IMR-90 (cell line): ENCODE data around the gene KLHL30. TPM values are rescaled to one million over a fixed set of nuclear protein-coding genes. Genes with fewer than 3 reads are reported as not detected.

Experiments used
- ATAC-seq: fragments of 200-7000 bp; cut with Tn5 transposase; 2 replicates; pipeline ENCODE4 v1.9.1; 2020; ENCODE audit warnings: low read depth, mild to moderate bottlenecking, moderate library complexity
- BruUV-seq: library from RNA; stranded (reverse); fragments of 400-500 nt; replicated peaks from 2 replicates; lab custom pipeline; 2021; lab: Mats Ljungman, UMichigan
- CTCF ChIA-PET: fragments of 300-600 bp; formaldehyde crosslinking; extraction: SDS; loops from one replicate; lab custom pipeline; 2021; ENCODE audit warnings: antibody characterized with exemption; lab: Yijun Ruan, JAX
- POLR2A ChIA-PET: fragments of 300-600 bp; sonication (Branson Sonifier 250); formaldehyde crosslinking; loops from one replicate; lab custom pipeline; 2022; ENCODE audit warnings: antibody characterized with exemption; ENCODE audit not compliant: unreplicated experiment; lab: Charles Lee
- DNase-seq: peaks from one replicate; pipeline ENCODE4 v3.0.0; 2013
- H2AFZ ChIP-seq: replicated peaks from 2 replicates; pipeline ENCODE3; 2013; ENCODE audit warnings: low read length, mild to moderate bottlenecking; ENCODE audit not compliant: poor library complexity
- H2AK5ac ChIP-seq: 2 replicates; pipeline ENCODE4 v1.6.1; 2013; ENCODE audit warnings: low read depth, low read length, inconsistent platforms
- H2AK9ac ChIP-seq: replicated peaks from 2 replicates; pipeline ENCODE3; 2013; ENCODE audit warnings: mild to moderate bottlenecking, low read depth, low read length, moderate library complexity; ENCODE audit not compliant: poor library complexity
- H2BK120ac ChIP-seq: 2 replicates; pipeline ENCODE4 v1.6.1; 2013; ENCODE audit warnings: low read depth, low read length, inconsistent platforms
- H2BK15ac ChIP-seq: 3 replicates; pipeline ENCODE4 v1.6.1; 2013; ENCODE audit warnings: low read depth, low read length, inconsistent platforms
- H2BK20ac ChIP-seq: 2 replicates; pipeline ENCODE4 v1.6.1; 2013; ENCODE audit warnings: low read depth, mild to moderate bottlenecking, inconsistent platforms, low read length, moderate library complexity
- H2BK5ac ChIP-seq: 2 replicates; pipeline ENCODE4 v1.6.1; 2013; ENCODE audit warnings: mild to moderate bottlenecking, low read depth, low read length, inconsistent platforms; ENCODE audit not compliant: poor library complexity, severe bottlenecking
- H3K14ac ChIP-seq: replicated peaks from 2 replicates; pipeline ENCODE4 v1.6.1; 2013; ENCODE audit warnings: low read depth, low read length, inconsistent platforms
- H3K18ac ChIP-seq: 2 replicates; pipeline ENCODE4 v1.6.1; 2013; ENCODE audit warnings: low read depth, low read length, control low read depth
- H3K23ac ChIP-seq: 2 replicates; pipeline ENCODE4 v1.6.1; 2013; ENCODE audit warnings: low read depth, low read length, inconsistent platforms
- H3K27ac ChIP-seq: 2 replicates; pipeline ENCODE4 v1.5.1; 2013; ENCODE audit warnings: mild to moderate bottlenecking, control low read depth, low read length; ENCODE audit not compliant: insufficient read depth
- H3K27me3 ChIP-seq: 2 replicates; pipeline ENCODE4 v1.6.1; 2013; ENCODE audit warnings: low read length; ENCODE audit not compliant: control insufficient read depth, insufficient read depth
- H3K36me3 ChIP-seq: 2 replicates; pipeline ENCODE4 v1.6.1; 2013; ENCODE audit warnings: low read length, mixed read lengths; ENCODE audit not compliant: control insufficient read depth, insufficient read depth
- H3K4ac ChIP-seq: 2 replicates; pipeline ENCODE4 v1.6.1; 2013; ENCODE audit warnings: low read depth, low read length, inconsistent platforms
- H3K4me1 ChIP-seq: 2 replicates; pipeline ENCODE4 v1.6.1; 2013; ENCODE audit warnings: low read length, mixed read lengths; ENCODE audit not compliant: control insufficient read depth, insufficient read depth
- H3K4me2 ChIP-seq: 2 replicates; pipeline ENCODE4 v1.6.1; 2013; ENCODE audit warnings: low read depth, mild to moderate bottlenecking, control low read depth, low read length, moderate library complexity
- H3K4me3 ChIP-seq: 2 replicates; pipeline ENCODE4 v1.5.1; 2013; ENCODE audit warnings: low read depth, mild to moderate bottlenecking, control low read depth, low read length, moderate library complexity; ENCODE audit not compliant: insufficient read depth
- H3K56ac ChIP-seq: 2 replicates; pipeline ENCODE4 v1.6.1; 2013; ENCODE audit warnings: low read length, inconsistent platforms; ENCODE audit not compliant: insufficient read depth; ENCODE audit errors: extremely low read depth
- H3K79me1 ChIP-seq, 2 experiments: 2 replicates each; pipeline ENCODE4 v1.6.1; 2013; ENCODE audit warnings: low read length in 2 of 2, inconsistent platforms in 1 of 2, low read depth in 1 of 2
- H3K9ac ChIP-seq: 2 replicates; pipeline ENCODE4 v1.6.1; 2013; ENCODE audit warnings: low read depth, low read length, control low read depth
- H3K9me1 ChIP-seq: 2 replicates; pipeline ENCODE4 v1.6.1; 2013; ENCODE audit warnings: low read length, inconsistent platforms; ENCODE audit not compliant: insufficient read depth
- H3K9me3 ChIP-seq: 2 replicates; pipeline ENCODE4 v1.6.1; 2013; ENCODE audit warnings: low read length; ENCODE audit not compliant: control insufficient read depth, insufficient read depth
- H4K20me1 ChIP-seq: 2 replicates; pipeline ENCODE4 v1.6.1; 2013; ENCODE audit warnings: low read length, inconsistent platforms; ENCODE audit not compliant: insufficient read depth
- H4K5ac ChIP-seq: 2 replicates; pipeline ENCODE4 v1.6.1; 2013; ENCODE audit warnings: mild to moderate bottlenecking, low read depth, low read length, control low read depth
- H4K8ac ChIP-seq, 2 experiments: 2 replicates each; pipeline ENCODE4 v1.6.1; 2013; ENCODE audit warnings: low read depth in 2 of 2, low read length in 2 of 2, control low read depth in 1 of 2, inconsistent platforms in 1 of 2
- H4K91ac ChIP-seq: 2 replicates; pipeline ENCODE4 v1.6.1; 2013; ENCODE audit warnings: low read depth, low read length, inconsistent platforms; ENCODE audit not compliant: insufficient read depth
- BHLHE40 ChIP-seq: fragments of 150-350 bp; IDR thresholded peaks from 2 replicates; pipeline ENCODE4 v1.6.1; 2016; ENCODE audit warnings: mild to moderate bottlenecking, low read depth, low read length
- CEBPB ChIP-seq: IDR thresholded peaks from 2 replicates; pipeline ENCODE4 v1.6.1; 2012; ENCODE audit warnings: low read depth, low read length, improper control_type of control experiment
- CHD1 ChIP-seq: IDR thresholded peaks from 2 replicates; pipeline ENCODE4 v1.6.1; 2012; ENCODE audit warnings: low read depth, low read length, improper control_type of control experiment
- CTCF ChIP-seq: conservative IDR thresholded peaks from 2 replicates; pipeline ENCODE4 v1.5.1; 2012; ENCODE audit warnings: mild to moderate bottlenecking, low read depth, low read length, improper control_type of control experiment
- ELK1 ChIP-seq: fragments of 150-350 bp; IDR thresholded peaks from 2 replicates; pipeline ENCODE4 v1.6.1; 2016; ENCODE audit warnings: low read depth, mild to moderate bottlenecking, low read length, moderate library complexity, borderline replicate concordance
- FOS ChIP-seq: fragments of 150-350 bp; IDR thresholded peaks from 2 replicates; pipeline ENCODE4 v1.6.1; 2016; ENCODE audit warnings: low read depth, low read length
- MAFK ChIP-seq: IDR thresholded peaks from 2 replicates; pipeline ENCODE4 v1.6.1; 2012; ENCODE audit warnings: low read depth, low read length, improper control_type of control experiment
- MAZ ChIP-seq: IDR thresholded peaks from 2 replicates; pipeline ENCODE4 v1.6.1; 2012; ENCODE audit warnings: low read depth, mild to moderate bottlenecking, low read length, improper control_type of control experiment, moderate library complexity, borderline replicate concordance
- MXI1 ChIP-seq: IDR thresholded peaks from 2 replicates; pipeline ENCODE4 v1.6.1; 2012; ENCODE audit warnings: low read depth, mild to moderate bottlenecking, low read length, moderate library complexity, borderline replicate concordance
- NFE2L2 ChIP-seq: fragments of 150-350 bp; IDR thresholded peaks from 2 replicates; pipeline ENCODE4 v1.6.1; 2016; ENCODE audit warnings: low read depth, mild to moderate bottlenecking, low read length
- POLR2A ChIP-seq: IDR thresholded peaks from 2 replicates; pipeline ENCODE4 v1.6.1; 2012; ENCODE audit warnings: mild to moderate bottlenecking, low read depth, low read length
- RAD21 ChIP-seq: IDR thresholded peaks from 2 replicates; pipeline ENCODE4 v1.6.1; 2012; ENCODE audit warnings: low read length, improper control_type of control experiment
- RCOR1 ChIP-seq: IDR thresholded peaks from 2 replicates; pipeline ENCODE4 v1.6.1; 2012; ENCODE audit warnings: mild to moderate bottlenecking, low read length, improper control_type of control experiment; ENCODE audit not compliant: insufficient replicate concordance
- RFX5 ChIP-seq: IDR thresholded peaks from 2 replicates; pipeline ENCODE4 v1.8.0; 2012; ENCODE audit warnings: low read depth, mild to moderate bottlenecking, low read length, moderate library complexity
- SMC3 ChIP-seq: fragments of 150-350 bp; IDR thresholded peaks from 2 replicates; pipeline ENCODE4 v1.6.1; 2016; ENCODE audit warnings: low read depth, mild to moderate bottlenecking, antibody characterized with exemption, low read length, moderate library complexity
- USF2 ChIP-seq: fragments of 150-350 bp; IDR thresholded peaks from 2 replicates; pipeline ENCODE4 v1.6.1; 2017; ENCODE audit warnings: mild to moderate bottlenecking, antibody characterized with exemption, low read length, low read depth
- dilution Hi-C: fragments of 300-500 bp; cut with HindIII; formaldehyde crosslinking; loops from one replicate; pipeline ENCODE4 v1.14.3; 2018; ENCODE audit warnings: low sequenced_read_pairs; ENCODE audit not compliant: unreplicated experiment
- in situ Hi-C: fragments of 300-500 bp; cut with MboI; formaldehyde crosslinking; loops from 3 replicates; pipeline ENCODE4 v1.14.3; 2019; ENCODE audit warnings: low sequenced_read_pairs, inconsistent platforms, mixed read lengths
- intact Hi-C: fragments of 100-400 bp; cut with micrococcal nuclease; formaldehyde crosslinking; loops from 2 replicates; pipeline ENCODE4 v1.10.0; 2022
- polyA plus RNA-seq, 3 experiments: library from polyadenylated mRNA; depleted of rRNA; stranded (reverse); fragments of >200 nt; gene quantifications; 2 replicates each; pipeline ENCODE4 v1.2.3, GENCODE V29; 2012; ENCODE audit warnings: low replicate concordance in 1 of 3
- total RNA-seq: library from RNA; depleted of rRNA; stranded (reverse); fragments of >200 nt; gene quantifications from 2 replicates; pipeline ENCODE4 v1.2.3, GENCODE V29; 2012

KLHL30 gene
- total and polyA plus RNA-seq, 2 of the 4 experiments (the other 2 are of a cell fraction), result under 0.01 to 0.03 TPM

GRCh38 chr2:238176613-238177012 is 38.1 kb downstream of the KLHL30 start:
- in situ Hi-C loops, result no loop called here
- H3K36me3 ChIP-seq, result peaks cover 55% of the 10 kb centered on the region

More at GRCh38 chr2:238176613-238177012, 38.1 kb downstream of the KLHL30 start:
- Histone ChIP-seq H4K8ac (no peak overlapping the region), H2BK15ac (no peak overlapping the region), H2AK5ac (no peak overlapping the region), H4K5ac (no peak overlapping the region), H3K27me3 (no peaks in the 10 kb centered on the region), H4K91ac (no peak overlapping the region), H3K9ac (no peak overlapping the region), H2BK5ac (peak overlapping the region; percentile 73), H3K14ac (no peak overlapping the region), H3K4me1 (peaks cover 3% of the 10 kb centered on the region), H2AFZ (no peak overlapping the region), H2AK9ac (no peak overlapping the region), H3K4me3 (no peak overlapping the region), H3K27ac (peak overlapping the region; percentile 27; the same call in 1 of the 2 replicates), H3K4ac (no peak overlapping the region; the same call in 1 of the 2 replicates), H2BK120ac (no peak overlapping the region), H3K4me2 (no peak overlapping the region), H3K18ac (no peak overlapping the region), H3K9me1 (peaks cover 10% of the 10 kb centered on the region), H3K23ac (no peak overlapping the region), H4K20me1 (no peaks in the 10 kb centered on the region), H3K79me1 (peaks cover 29 to 73% of the 10 kb centered on the region in 2 experiments), H2BK20ac (no peak overlapping the region), H3K9me3 (no peaks in the 10 kb centered on the region), H3K56ac (no peak overlapping the region)
- ChIA-PET CTCF (interaction anchor here (0.8 kb wide), 1 partner anchor 25 kb away, joined by 3 read pairs; no protein-coding TSS in a partner anchor), POLR2A (interaction anchor here (0.8 kb wide), 1 partner anchor 27 kb away, joined by 4 read pairs; the partner anchor contains the start of gene ILKAP)
- intact Hi-C loops (loop anchor here (5.0 to 10.0 kb wide), 2 partner anchors 114 to 182 kb away; partner anchors contain the start of gene SCLY), dilution Hi-C loops (no loop called here)
- no TSS peak for BruUV-seq
- DNase-seq (peak; percentile 86), ATAC-seq (peak; percentile 96)
- TF ChIP-seq MAZ (no peak), NFE2L2 (no peak), BHLHE40 (no peak), RCOR1 (no peak), RFX5 (no peak), RAD21 (no peak), CTCF (no peak), CEBPB (no peak), MXI1 (no peak), USF2 (no peak), POLR2A (no peak), SMC3 (no peak), MAFK (no peak), ELK1 (no peak), FOS (no peak), CHD1 (no peak)
